MCF 10A (cell line): ENCODE data around the gene PDS5A. TPM values are rescaled to one million over a fixed set of nuclear protein-coding genes. Genes with fewer than 3 reads are reported as not detected.
"Not testable (repeated sequence)": the region's sequence is repeated elsewhere in the genome, so short reads cannot be mapped to it uniquely, and the experiment has no call there.

Experiments used
- BruUV-seq: library from RNA; stranded (reverse); fragments of 400-500 nt; replicated peaks from 2 replicates; lab custom pipeline; 2021; lab: Mats Ljungman, UMichigan
- CTCF ChIA-PET: fragments of 300-600 bp; sonication (Branson Sonifier 250); formaldehyde crosslinking; extraction: SDS; loops from one replicate; lab custom pipeline; 2021; ENCODE audit warnings: antibody characterized with exemption, inconsistent platforms; lab: Yijun Ruan, JAX
- POLR2A ChIA-PET: fragments of 300-600, 350-650 bp; sonication (Branson Sonifier 250); formaldehyde crosslinking; extraction: SDS; loops from one replicate; lab custom pipeline; 2020; ENCODE audit warnings: antibody characterized with exemption, inconsistent platforms; lab: Yijun Ruan, JAX
- DNase-seq: peaks from one replicate; pipeline ENCODE4 v3.0.0-alpha.2; 2018; ENCODE audit not compliant: unreplicated experiment
- H3K27ac Mint-ChIP-seq: one replicate; pipeline ENCODE4 v1.8.0; 2022; ENCODE audit warnings: mild to moderate bottlenecking, low read depth, mixed read lengths; ENCODE audit not compliant: unreplicated experiment
- H3K27me3 Mint-ChIP-seq: one replicate; pipeline ENCODE4 v1.8.0; 2022; ENCODE audit warnings: mixed read lengths; ENCODE audit not compliant: insufficient read depth, unreplicated experiment
- H3K36me3 Mint-ChIP-seq: one replicate; pipeline ENCODE4 v1.8.0; 2022; ENCODE audit warnings: mild to moderate bottlenecking, moderate library complexity, mixed read lengths; ENCODE audit not compliant: insufficient read depth, unreplicated experiment
- H3K4me1 Mint-ChIP-seq: one replicate; pipeline ENCODE4 v1.8.0; 2022; ENCODE audit warnings: mixed read lengths; ENCODE audit not compliant: insufficient read depth, unreplicated experiment
- H3K4me3 Mint-ChIP-seq: one replicate; pipeline ENCODE4 v1.8.0; 2022; ENCODE audit warnings: mild to moderate bottlenecking, moderate library complexity, mixed read lengths; ENCODE audit not compliant: unreplicated experiment
- H3K9me3 Mint-ChIP-seq: one replicate; pipeline ENCODE4 v1.8.0; 2022; ENCODE audit warnings: mixed read lengths; ENCODE audit not compliant: unreplicated experiment
- intact Hi-C: fragments of 100-400 bp; cut with micrococcal nuclease; formaldehyde crosslinking; loops from 2 replicates; pipeline ENCODE4 v1.14.1; 2022
- total RNA-seq: library from RNA; stranded (reverse); gene quantifications from 2 replicates; pipeline ENCODE4 v1.2.3, GENCODE V29; 2022
- TF ChIP-seq, protein P1 (sequence below): fragments of 200-600 bp; IDR thresholded peaks from one replicate; pipeline ENCODE4 v1.8.0; 2022; ENCODE audit warnings: antibody characterized with exemption, mild to moderate bottlenecking; ENCODE audit not compliant: unreplicated experiment

PDS5A gene
- total RNA-seq, 1 experiment from 2014 or later, result 95.2 TPM

- no peaks in the 10 kb centered on the region for H3K4me1 Mint-ChIP-seq
- no peak for DNase-seq
- H3K27ac Mint-ChIP-seq, result no peak overlapping the region
- TF ChIP-seq, protein P1, sequence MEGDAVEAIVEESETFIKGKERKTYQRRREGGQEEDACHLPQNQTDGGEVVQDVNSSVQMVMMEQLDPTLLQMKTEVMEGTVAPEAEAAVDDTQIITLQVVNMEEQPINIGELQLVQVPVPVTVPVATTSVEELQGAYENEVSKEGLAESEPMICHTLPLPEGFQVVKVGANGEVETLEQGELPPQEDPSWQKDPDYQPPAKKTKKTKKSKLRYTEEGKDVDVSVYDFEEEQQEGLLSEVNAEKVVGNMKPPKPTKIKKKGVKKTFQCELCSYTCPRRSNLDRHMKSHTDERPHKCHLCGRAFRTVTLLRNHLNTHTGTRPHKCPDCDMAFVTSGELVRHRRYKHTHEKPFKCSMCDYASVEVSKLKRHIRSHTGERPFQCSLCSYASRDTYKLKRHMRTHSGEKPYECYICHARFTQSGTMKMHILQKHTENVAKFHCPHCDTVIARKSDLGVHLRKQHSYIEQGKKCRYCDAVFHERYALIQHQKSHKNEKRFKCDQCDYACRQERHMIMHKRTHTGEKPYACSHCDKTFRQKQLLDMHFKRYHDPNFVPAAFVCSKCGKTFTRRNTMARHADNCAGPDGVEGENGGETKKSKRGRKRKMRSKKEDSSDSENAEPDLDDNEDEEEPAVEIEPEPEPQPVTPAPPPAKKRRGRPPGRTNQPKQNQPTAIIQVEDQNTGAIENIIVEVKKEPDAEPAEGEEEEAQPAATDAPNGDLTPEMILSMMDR, result no peak
- H3K4me3 Mint-ChIP-seq, result no peak overlapping the region
- intact Hi-C loops, result loop anchor here (10.0 kb wide), 1 partner anchor 92 kb away; the partner anchor contains the start of gene UBE2K
- peaks cover 19% of the 10 kb centered on the region for H3K36me3 Mint-ChIP-seq
- H3K27me3 Mint-ChIP-seq, result no peaks in the 10 kb centered on the region
- ChIA-PET CTCF (no interaction called here), POLR2A (no interaction called here)
- no TSS peak for BruUV-seq
- H3K9me3 Mint-ChIP-seq, result no peaks in the 10 kb centered on the region
Observed at GRCh38 chr4:39786838-39787237, 190.9 kb downstream of the PDS5A start.

DNA sequence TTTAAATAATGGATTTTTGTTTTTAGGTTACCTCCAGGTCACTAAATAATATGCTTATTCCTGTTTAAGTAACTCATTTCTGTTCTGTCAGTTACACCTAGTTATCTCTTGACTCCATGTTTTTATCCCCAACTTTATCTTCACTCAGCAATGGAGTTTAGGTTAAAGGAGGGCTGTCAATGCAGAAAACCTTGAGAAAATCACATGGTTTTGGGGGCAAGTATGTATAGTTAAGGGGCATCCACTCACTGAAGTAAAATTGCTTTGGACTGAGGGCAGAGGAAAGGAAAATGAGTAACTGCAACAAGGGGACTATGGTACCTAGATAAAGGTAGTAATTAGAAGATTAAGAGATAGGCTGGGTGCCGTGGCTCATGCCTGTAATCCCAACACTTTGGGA is 192.6 kb downstream of the PDS5A start:
- H3K27ac Mint-ChIP-seq, result no peak overlapping the region
- no peak overlapping the region for H3K4me3 Mint-ChIP-seq
- BruUV-seq, result no TSS peak
- peaks cover 31% of the 10 kb centered on the region for H3K36me3 Mint-ChIP-seq
- intact Hi-C loops, result loop anchor here (10.0 kb wide), 1 partner anchor 90 kb away; the partner anchor contains the start of gene UBE2K
- CTCF ChIA-PET, result interaction anchor here (0.6 kb wide), 1 partner anchor 116 kb away, joined by 6 read pairs; no protein-coding TSS in a partner anchor
- no peaks in the 10 kb centered on the region for H3K27me3 Mint-ChIP-seq
- POLR2A ChIA-PET, result interaction anchor here (0.8 kb wide), 1 partner anchor 57 kb away, joined by 3 read pairs; no protein-coding TSS in a partner anchor
- H3K4me1 Mint-ChIP-seq, result no peaks in the 10 kb centered on the region
- TF ChIP-seq, protein P1, result no peak
- no peaks in the 10 kb centered on the region for H3K9me3 Mint-ChIP-seq
- DNase-seq, result no peak

GRCh38 chr4:39781988-39782387 is 195.7 kb downstream of the PDS5A start:
- DNase-seq, BruUV-seq, POLR2A ChIA-PET, H3K27me3 Mint-ChIP-seq, H3K4me3 Mint-ChIP-seq, H3K27ac Mint-ChIP-seq, H3K9me3 Mint-ChIP-seq, H3K4me1 Mint-ChIP-seq, CTCF ChIA-PET: not testable (repeated sequence)
- peaks cover 50% of the 10 kb centered on the region for H3K36me3 Mint-ChIP-seq
- intact Hi-C loops, result loop anchor here (10.0 kb wide), 1 partner anchor 87 kb away; the partner anchor contains the start of gene UBE2K

Other genes with a start within 250 kb of the PDS5A start
- gene N4BP2, start 78.9 kb upstream of the PDS5A start, total RNA-seq, result 8.3 and 8.8 TPM in 2 replicates
- gene RHOH, start 219.1 kb upstream of the PDS5A start, total RNA-seq, result not detected in 2 replicates